ENCODE measurements around the gene POU2F3.

DNA sequence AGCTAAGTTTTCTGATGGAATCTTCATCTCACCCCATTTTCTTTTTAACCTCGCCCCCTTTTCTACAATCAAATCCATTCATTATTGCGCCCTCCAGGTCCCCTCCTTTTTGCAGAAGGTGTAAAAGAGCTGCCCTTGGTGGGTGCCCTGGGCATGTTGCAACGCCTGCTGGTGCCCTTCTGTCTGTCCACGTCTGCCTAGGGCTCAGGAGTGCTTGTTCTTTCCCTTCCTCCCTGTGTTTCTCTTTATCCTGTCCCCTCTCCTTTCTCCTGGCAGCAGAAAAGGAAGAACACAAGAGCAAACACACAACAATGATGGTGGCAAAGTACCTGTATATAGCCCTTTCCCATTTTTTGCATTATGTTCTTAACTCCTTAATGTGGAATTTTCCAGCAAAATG lies 79.0 kb downstream of the POU2F3 start:
- TF ChIP-seq, protein P1, sequence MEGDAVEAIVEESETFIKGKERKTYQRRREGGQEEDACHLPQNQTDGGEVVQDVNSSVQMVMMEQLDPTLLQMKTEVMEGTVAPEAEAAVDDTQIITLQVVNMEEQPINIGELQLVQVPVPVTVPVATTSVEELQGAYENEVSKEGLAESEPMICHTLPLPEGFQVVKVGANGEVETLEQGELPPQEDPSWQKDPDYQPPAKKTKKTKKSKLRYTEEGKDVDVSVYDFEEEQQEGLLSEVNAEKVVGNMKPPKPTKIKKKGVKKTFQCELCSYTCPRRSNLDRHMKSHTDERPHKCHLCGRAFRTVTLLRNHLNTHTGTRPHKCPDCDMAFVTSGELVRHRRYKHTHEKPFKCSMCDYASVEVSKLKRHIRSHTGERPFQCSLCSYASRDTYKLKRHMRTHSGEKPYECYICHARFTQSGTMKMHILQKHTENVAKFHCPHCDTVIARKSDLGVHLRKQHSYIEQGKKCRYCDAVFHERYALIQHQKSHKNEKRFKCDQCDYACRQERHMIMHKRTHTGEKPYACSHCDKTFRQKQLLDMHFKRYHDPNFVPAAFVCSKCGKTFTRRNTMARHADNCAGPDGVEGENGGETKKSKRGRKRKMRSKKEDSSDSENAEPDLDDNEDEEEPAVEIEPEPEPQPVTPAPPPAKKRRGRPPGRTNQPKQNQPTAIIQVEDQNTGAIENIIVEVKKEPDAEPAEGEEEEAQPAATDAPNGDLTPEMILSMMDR (IDR thresholded peaks at IDR 0.05; ENCODE audit: control extremely low read depth in 1 of 3, insufficient read depth in 1 of 3, low read depth in 1 of 3, low read length in 3 of 3): no peak
- no peak for TF ChIP-seq JUND (IDR thresholded peaks at IDR 0.05; ENCODE audit: low read length)
- TF ChIP-seq EZH2 (IDR thresholded peaks at IDR 0.05; ENCODE audit: low read depth, low read length, severe bottlenecking): no peak
- no peak for TF ChIP-seq USF2 (IDR thresholded peaks at IDR 0.05; ENCODE audit: low read length)
- no peak for TF ChIP-seq SP1 (IDR thresholded peaks at IDR 0.05; ENCODE audit: low read depth, low read length)
- no peak for TF ChIP-seq BCL11A (IDR thresholded peaks at IDR 0.05; ENCODE audit: low read depth in 2 of 2, low read length in 2 of 2)
